Transverse colon (tissue), 4 donors: ENCODE data around the gene IFT122. TPM values are rescaled to one million over a fixed set of nuclear protein-coding genes. Genes with fewer than 3 reads are reported as not detected.

Source experiments
- DNase-seq: peaks from one replicate; pipeline ENCODE4 v3.0.0-alpha.2; 2019
- H3K27ac ChIP-seq, 4 donors: fragments of 200-600 bp; sonication (generic); 2 replicates each; pipeline ENCODE4 v1.5.1; 2016 to 2018; ENCODE audit warnings: inconsistent platforms in 4 of 4
- H3K27me3 ChIP-seq: fragments of 200-600 bp; sonication (generic); 2 replicates; pipeline ENCODE4 v1.5.1; 2017; ENCODE audit warnings: inconsistent platforms
- H3K36me3 ChIP-seq, 4 donors: fragments of 200-600 bp; sonication (generic); 2 replicates each; pipeline ENCODE4 v1.5.1; 2017 to 2019; ENCODE audit warnings: inconsistent platforms in 4 of 4
- H3K4me1 ChIP-seq, 4 donors: fragments of 200-600 bp; sonication (generic); 2 replicates each; pipeline ENCODE4 v1.5.1; 2017 to 2020; ENCODE audit warnings: inconsistent platforms in 4 of 4
- H3K4me3 ChIP-seq, 4 donors: fragments of 200-600 bp; sonication (generic); 1 replicate in 1 of 4; 2 replicates in 3 of 4; pipeline versions ENCODE4 v1.5.1 to v1.6.1; 2017 to 2019; ENCODE audit warnings: inconsistent platforms in 4 of 4
- H3K9me3 ChIP-seq, 2 donors: fragments of 200-600 bp; sonication (generic); 2 replicates each; pipeline ENCODE4 v1.5.1; 2017 to 2019; ENCODE audit warnings: inconsistent platforms in 2 of 2
- EP300 ChIP-seq: sonication (generic); formaldehyde crosslinking; IDR thresholded peaks from one replicate; pipeline ENCODE4 v1.6.1; 2017; ENCODE audit warnings: antibody characterized with exemption, low read depth
- POLR2A ChIP-seq: fragments of 450-650 bp; IDR thresholded peaks from one replicate; pipeline ENCODE4 v1.6.1; 2016; ENCODE audit warnings: antibody characterized with exemption, mild to moderate bottlenecking, moderate library complexity
- POLR2AphosphoS5 ChIP-seq, 3 donors: sonication (generic); formaldehyde crosslinking; IDR thresholded peaks; one replicate each; pipeline ENCODE4 v1.6.1; 2016; ENCODE audit warnings: antibody characterized with exemption in 3 of 3
- WGBS, 2 donors: methylation state at CpG; one replicate each; pipeline ENCODE4 v1.1.5; 2018; ENCODE audit warnings: low coverage in 1 of 2; 5-methylcytosine and 5-hydroxymethylcytosine counted together
- in situ Hi-C, 4 donors: fragments of 200-750 bp; cut with MboI; loops; one replicate each; pipeline versions ENCODE4 v1.15.0 to v1.15.1; 2017; ENCODE audit warnings: low sequenced_read_pairs in 3 of 4, low pct_ligation_motif_present in 1 of 4, low pct_unique_long_range_greater_than_20kb in 1 of 4
- intact Hi-C: fragments of 100-400 bp; cut with DNase I; formaldehyde crosslinking; loops from one replicate; pipeline ENCODE4 v1.15.1; 2023; ENCODE audit warnings: low total_unique reads
- total RNA-seq, 4 donors: library from RNA; depleted of rRNA; stranded (reverse); fragments of >200 nt; gene quantifications; one replicate each; pipeline ENCODE4 v1.1.0, GENCODE V29; 2016
- TF ChIP-seq, protein P1 (sequence below), 5 experiments: fragments of 200-600 bp in 3 of 5; fragments of 450-650 bp in 2 of 5; sonication (generic) in 3 of 5; IDR thresholded peaks; 1 replicate in 2 of 5; 2 replicates in 3 of 5; pipeline ENCODE4 v1.5.1; 2016 to 2017; ENCODE audit warnings: antibody characterized with exemption in 5 of 5, inconsistent platforms in 3 of 5, mild to moderate bottlenecking in 2 of 5, moderate library complexity in 1 of 5

IFT122 gene
- total RNA-seq, 4 donors from 2014 or later = 15.0 to 77.6 (median 16.7) TPM

DNA sequence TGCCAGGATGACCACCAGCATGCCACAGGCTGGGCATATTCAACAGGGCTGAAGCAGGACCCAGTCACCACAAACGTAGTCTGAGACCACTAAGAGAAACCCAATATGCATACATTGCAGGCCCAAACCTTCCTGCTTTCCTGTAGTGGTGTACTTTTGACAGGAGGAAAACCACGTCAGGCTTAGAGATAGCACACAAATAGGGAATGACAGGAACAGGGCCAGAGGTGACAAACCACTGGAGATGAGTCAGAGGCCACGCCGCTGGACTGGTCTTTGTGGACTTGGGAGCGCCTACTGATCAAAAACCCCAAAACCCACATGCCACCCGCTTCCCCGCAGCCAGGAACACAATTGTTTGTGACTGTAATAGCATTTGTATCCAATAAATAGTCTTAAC, 8.0 kb upstream of the IFT122 start:
- no peak overlapping the region for H3K27ac ChIP-seq
- TF ChIP-seq POLR2AphosphoS5 (IDR thresholded peaks at IDR 0.05) = no peak
- TF ChIP-seq POLR2A = no peak
- TF ChIP-seq, protein P1, sequence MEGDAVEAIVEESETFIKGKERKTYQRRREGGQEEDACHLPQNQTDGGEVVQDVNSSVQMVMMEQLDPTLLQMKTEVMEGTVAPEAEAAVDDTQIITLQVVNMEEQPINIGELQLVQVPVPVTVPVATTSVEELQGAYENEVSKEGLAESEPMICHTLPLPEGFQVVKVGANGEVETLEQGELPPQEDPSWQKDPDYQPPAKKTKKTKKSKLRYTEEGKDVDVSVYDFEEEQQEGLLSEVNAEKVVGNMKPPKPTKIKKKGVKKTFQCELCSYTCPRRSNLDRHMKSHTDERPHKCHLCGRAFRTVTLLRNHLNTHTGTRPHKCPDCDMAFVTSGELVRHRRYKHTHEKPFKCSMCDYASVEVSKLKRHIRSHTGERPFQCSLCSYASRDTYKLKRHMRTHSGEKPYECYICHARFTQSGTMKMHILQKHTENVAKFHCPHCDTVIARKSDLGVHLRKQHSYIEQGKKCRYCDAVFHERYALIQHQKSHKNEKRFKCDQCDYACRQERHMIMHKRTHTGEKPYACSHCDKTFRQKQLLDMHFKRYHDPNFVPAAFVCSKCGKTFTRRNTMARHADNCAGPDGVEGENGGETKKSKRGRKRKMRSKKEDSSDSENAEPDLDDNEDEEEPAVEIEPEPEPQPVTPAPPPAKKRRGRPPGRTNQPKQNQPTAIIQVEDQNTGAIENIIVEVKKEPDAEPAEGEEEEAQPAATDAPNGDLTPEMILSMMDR (IDR thresholded peaks at IDR 0.05) = no peak
- TF ChIP-seq EP300 = no peak
- intact Hi-C loops (no loop called here), in situ Hi-C loops (no loop called here)
- H3K9me3 ChIP-seq = no peaks in the 10 kb centered on the region
- WGBS, 2 donors = 80% methylated on average over 7 of the region's 7 CpGs; no CpG with 5 or more reads in 1 of the 2 donors
- DNase-seq = no peak
- H3K4me1 ChIP-seq = peaks cover 3 to 48% (median 15%) of the 10 kb centered on the region in 4 donors
- peaks cover 0 to 40% (median 13%) of the 10 kb centered on the region in 4 donors for H3K36me3 ChIP-seq
- no peaks in the 10 kb centered on the region for H3K27me3 ChIP-seq
- no peak overlapping the region for H3K4me3 ChIP-seq

GRCh38 chr3:129432671-129433070, 7.4 kb upstream of the IFT122 start:
- DNase-seq = no peak
- Histone ChIP-seq H3K27me3 (no peaks in the 10 kb centered on the region), H3K4me1 (peaks cover 3 to 50% (median 16%) of the 10 kb centered on the region in 4 donors), H3K4me3 (no peak overlapping the region), H3K36me3 (peaks cover 0 to 41% (median 13%) of the 10 kb centered on the region in 4 donors), H3K27ac (no peak overlapping the region), H3K9me3 (no peaks in the 10 kb centered on the region)
- intact Hi-C loops = no loop called here
- TF ChIP-seq, protein P1 (IDR thresholded peaks at IDR 0.05) = no peak
- TF ChIP-seq EP300 (no peak), POLR2AphosphoS5 (IDR thresholded peaks at IDR 0.05) (no peak), POLR2A (no peak)
- in situ Hi-C loops = no loop called here

DNA sequence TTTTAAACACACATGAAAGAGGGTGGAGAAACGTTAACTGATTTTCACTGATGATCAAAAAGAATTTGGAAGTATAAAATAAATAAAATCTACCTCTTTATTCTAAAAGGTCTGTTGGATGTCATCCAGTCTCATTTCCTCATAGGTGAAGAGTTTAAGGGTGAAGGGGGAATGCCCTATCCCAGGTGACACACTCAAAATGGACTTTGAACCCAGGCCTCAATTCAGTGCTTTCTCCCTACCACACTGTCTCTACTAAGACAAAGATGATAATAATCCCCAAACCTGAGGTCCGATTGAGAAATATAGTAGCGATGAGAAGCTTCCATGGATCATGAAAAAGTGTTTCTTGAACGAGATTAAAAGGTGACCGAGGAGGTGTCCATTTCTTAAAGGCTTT, 6.5 kb upstream of the IFT122 start:
- H3K9me3 ChIP-seq = no peaks in the 10 kb centered on the region
- H3K36me3 ChIP-seq = peaks cover 0 to 41% (median 13%) of the 10 kb centered on the region in 4 donors
- no peak for TF ChIP-seq POLR2A
- TF ChIP-seq, protein P1 (IDR thresholded peaks at IDR 0.05) = no peak
- TF ChIP-seq POLR2AphosphoS5 (IDR thresholded peaks at IDR 0.05) = no peak
- no peak for TF ChIP-seq EP300
- 84 to 86% methylated on average over 5 of the region's 5 CpGs for WGBS, 2 donors
- in situ Hi-C loops (no loop called here), intact Hi-C loops (no loop called here)
- DNase-seq = no peak
- H3K27me3 ChIP-seq = no peaks in the 10 kb centered on the region
- no peak overlapping the region for H3K4me3 ChIP-seq
- H3K27ac ChIP-seq = no peak overlapping the region
- H3K4me1 ChIP-seq = peaks cover 1 to 52% (median 12%) of the 10 kb centered on the region in 4 donors

DNA sequence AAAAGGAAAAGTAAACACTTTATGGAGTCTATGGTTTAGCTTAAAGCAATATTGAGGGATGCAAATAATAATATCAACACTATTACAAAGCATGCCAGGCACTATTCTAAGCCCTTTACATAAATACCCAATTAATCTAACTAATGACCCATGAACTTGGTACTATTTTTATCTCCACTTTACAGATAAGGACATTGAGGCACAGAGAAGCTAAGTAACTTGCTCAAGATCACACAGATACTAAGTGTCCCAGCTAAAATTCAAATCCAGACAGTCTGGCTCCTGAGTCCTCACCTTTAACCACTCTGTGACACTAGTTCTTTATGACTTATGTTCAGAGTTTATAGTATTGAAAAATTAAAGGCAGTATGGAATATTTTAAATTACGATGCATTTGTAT, 5.9 kb upstream of the IFT122 start:
- WGBS, 2 donors = 94 to 100% methylated on average over 1 of the region's 1 CpG
- Histone ChIP-seq H3K4me1 (peaks cover 5 to 52% (median 14%) of the 10 kb centered on the region in 4 donors), H3K9me3 (no peaks in the 10 kb centered on the region), H3K27ac (no peak overlapping the region), H3K27me3 (no peaks in the 10 kb centered on the region), H3K4me3 (no peak overlapping the region), H3K36me3 (peaks cover 0 to 41% (median 13%) of the 10 kb centered on the region in 4 donors)
- no peak for DNase-seq
- in situ Hi-C loops = no loop called here
- intact Hi-C loops = no loop called here
- TF ChIP-seq POLR2AphosphoS5 (IDR thresholded peaks at IDR 0.05) = no peak
- TF ChIP-seq, protein P1 (IDR thresholded peaks at IDR 0.05) = no peak
- TF ChIP-seq EP300 = no peak
- no peak for TF ChIP-seq POLR2A
